Spleen (tissue), 11 donors: ENCODE data around the gene OR2D2. TPM values are rescaled to one million over a fixed set of nuclear protein-coding genes. Genes with fewer than 3 reads are reported as not detected.

ENCODE experiments used
- DNase-seq: peaks from one replicate; pipeline ENCODE4 v3.0.0-alpha.2; 2020
- H3K27ac ChIP-seq, 8 donors: fragments of 200-600 bp; sonication (generic) in 7 of 8; 1 replicate in 4 of 8; 2 replicates in 4 of 8; pipeline versions ENCODE4 v1.5.0 to v1.8.0; 2016 to 2021; ENCODE audit warnings: inconsistent platforms in 4 of 8, mild to moderate bottlenecking in 4 of 8, moderate library complexity in 1 of 8
- H3K27me3 ChIP-seq, 7 donors: fragments of 200-600 bp; sonication (generic) in 6 of 7; replicated peaks in 1 of 7; 1 replicate in 4 of 7; 2 replicates in 3 of 7; pipeline versions ENCODE4 v1.5.0 to v1.8.0; 2016 to 2021; ENCODE audit warnings: inconsistent platforms in 3 of 7, mild to moderate bottlenecking in 1 of 7
- H3K36me3 ChIP-seq, 6 donors: fragments of 200-600 bp; sonication (generic) in 5 of 6; 1 replicate in 4 of 6; 2 replicates in 2 of 6; pipeline versions ENCODE4 v1.5.0 to v1.8.0; 2016 to 2021; ENCODE audit warnings: inconsistent platforms in 2 of 6
- H3K4me1 ChIP-seq, 6 donors: fragments of 200-600 bp; sonication (generic) in 5 of 6; 1 replicate in 3 of 6; 2 replicates in 3 of 6; pipeline versions ENCODE4 v1.5.0 to v1.8.0; 2016 to 2021; ENCODE audit warnings: inconsistent platforms in 3 of 6
- H3K4me3 ChIP-seq, 8 donors: fragments of 200-600 bp; sonication (generic) in 7 of 8; 1 replicate in 4 of 8; 2 replicates in 4 of 8; pipeline versions ENCODE4 v1.5.0 to v1.8.0; 2016 to 2021; ENCODE audit warnings: inconsistent platforms in 4 of 8, mild to moderate bottlenecking in 4 of 8, moderate library complexity in 2 of 8
- H3K9me3 ChIP-seq, 8 donors: fragments of 200-600 bp; sonication (generic) in 7 of 8; 1 replicate in 4 of 8; 2 replicates in 4 of 8; pipeline versions ENCODE4 v1.5.0 to v1.8.0; 2016 to 2021; ENCODE audit warnings: inconsistent platforms in 4 of 8
- POLR2A ChIP-seq, 3 donors: fragments of 450-650 bp; IDR thresholded peaks; one replicate each; pipeline ENCODE4 v1.5.1; 2017; ENCODE audit warnings: antibody characterized with exemption in 3 of 3, mild to moderate bottlenecking in 1 of 3
- POLR2AphosphoS5 ChIP-seq, 3 donors: sonication (generic); formaldehyde crosslinking; IDR thresholded peaks; one replicate each; pipeline ENCODE4 v1.5.1; 2017; ENCODE audit warnings: antibody characterized with exemption in 3 of 3
- WGBS, 5 donors: extraction: QIAGEN DNeasy Blood & Tissue Kit in 3 of 5; methylation state at CpG; one replicate each; pipeline versions ENCODE4 v1.1.5 to v1.1.7; 2013 to 2018; 5-methylcytosine and 5-hydroxymethylcytosine counted together
- intact Hi-C: fragments of 100-400 bp; cut with DNase I; formaldehyde crosslinking; loops from one replicate; pipeline ENCODE4 v1.15.0; 2023; ENCODE audit warnings: low total_unique reads
- polyA plus RNA-seq, 3 donors: library from polyadenylated mRNA; stranded (reverse); fragments of 200-250 nt; gene quantifications; one replicate each; pipeline ENCODE4 v1.2.1, GENCODE V29; 2013
- total RNA-seq, 7 donors: library from RNA; depleted of rRNA in 3 of 7; stranded (reverse); fragments of >200 nt in 3 of 7; fragmentation: NEBNext Ultra II Directional in 4 of 7; extraction: Animal tissue kit (Norgen Biotek cat#: 25700) in 4 of 7; gene quantifications; one replicate each; pipeline versions ENCODE4 v1.1.0 to v1.2.1, GENCODE V29; 2016 to 2021
- TF ChIP-seq, protein P1 (sequence below), 11 experiments: fragments of 200-600 bp in 7 of 11; fragments of 450-650 bp in 4 of 11; sonication (generic) in 4 of 11; IDR thresholded peaks in 8 of 11; conservative IDR thresholded peaks in 3 of 11; 1 replicate in 7 of 11; 2 replicates in 4 of 11; pipeline versions ENCODE4 v1.4.0 to v1.8.0; 2016 to 2021; ENCODE audit warnings: antibody characterized with exemption in 11 of 11, inconsistent platforms in 4 of 11, mild to moderate bottlenecking in 1 of 11
- donor health status: healthy with polysubstance abuse.
- donor health status: DM: no; HTN: no; CAD: no; lungs with moderate emphysema.
- donor health status: DM: no; HTN: no; CAD: no.
- donor health status: Bipolar disorder and iron deficiency.
- donor health status: healthy.
- donor health status: DM: no; HTN: no; CAD: no.
- donor health status: DM: yes; HTN: yes; CAD: no.

The OR2D2 gene
- total and polyA plus RNA-seq, 10 donors = 0.43 to 0.94 (median 0.58) TPM; not detected in 6

DNA sequence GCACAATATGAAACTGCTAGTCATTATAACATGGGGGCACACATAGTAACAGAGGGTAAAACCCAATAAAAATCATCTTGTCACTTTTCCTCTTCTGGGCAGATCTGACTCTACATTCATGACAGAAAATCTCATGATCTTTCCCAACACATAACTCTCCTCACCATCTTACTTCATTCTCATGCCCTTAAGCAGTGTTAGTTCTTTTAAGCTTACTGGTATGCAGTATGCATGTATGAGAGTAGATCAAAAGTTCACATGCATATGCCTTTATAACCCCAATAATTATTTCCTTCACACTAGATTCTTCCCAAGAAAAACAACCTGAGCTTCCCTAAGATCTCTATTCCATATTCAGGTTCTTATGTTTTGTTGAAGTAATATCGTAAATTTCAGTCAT is 21.0 kb downstream of the OR2D2 start:
- DNase-seq = no peak
- Histone ChIP-seq H3K9me3 (no peaks in the 10 kb centered on the region), H3K4me1 (no peaks in the 10 kb centered on the region), H3K36me3 (no peaks in the 10 kb centered on the region), H3K27ac (no peak overlapping the region), H3K27me3 (no peaks in the 10 kb centered on the region), H3K4me3 (no peak overlapping the region)
- 74 to 88% (median 83%) methylated on average over 1 of the region's 1 CpG for WGBS, 5 donors
- TF ChIP-seq, protein P1, sequence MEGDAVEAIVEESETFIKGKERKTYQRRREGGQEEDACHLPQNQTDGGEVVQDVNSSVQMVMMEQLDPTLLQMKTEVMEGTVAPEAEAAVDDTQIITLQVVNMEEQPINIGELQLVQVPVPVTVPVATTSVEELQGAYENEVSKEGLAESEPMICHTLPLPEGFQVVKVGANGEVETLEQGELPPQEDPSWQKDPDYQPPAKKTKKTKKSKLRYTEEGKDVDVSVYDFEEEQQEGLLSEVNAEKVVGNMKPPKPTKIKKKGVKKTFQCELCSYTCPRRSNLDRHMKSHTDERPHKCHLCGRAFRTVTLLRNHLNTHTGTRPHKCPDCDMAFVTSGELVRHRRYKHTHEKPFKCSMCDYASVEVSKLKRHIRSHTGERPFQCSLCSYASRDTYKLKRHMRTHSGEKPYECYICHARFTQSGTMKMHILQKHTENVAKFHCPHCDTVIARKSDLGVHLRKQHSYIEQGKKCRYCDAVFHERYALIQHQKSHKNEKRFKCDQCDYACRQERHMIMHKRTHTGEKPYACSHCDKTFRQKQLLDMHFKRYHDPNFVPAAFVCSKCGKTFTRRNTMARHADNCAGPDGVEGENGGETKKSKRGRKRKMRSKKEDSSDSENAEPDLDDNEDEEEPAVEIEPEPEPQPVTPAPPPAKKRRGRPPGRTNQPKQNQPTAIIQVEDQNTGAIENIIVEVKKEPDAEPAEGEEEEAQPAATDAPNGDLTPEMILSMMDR (IDR thresholded peaks at IDR 0.05 in 8 of 11, conservative IDR thresholded peaks at IDR 0.05 in 3 of 11) = no peak
- TF ChIP-seq POLR2AphosphoS5 (IDR thresholded peaks at IDR 0.05) (no peak), POLR2A (IDR thresholded peaks at IDR 0.05) (no peak)
- intact Hi-C loops = no loop called here

- no peak for DNase-seq
- no peaks in the 10 kb centered on the region for H3K27me3 ChIP-seq
- intact Hi-C loops = no loop called here
- no peak overlapping the region for H3K27ac ChIP-seq
- no peaks in the 10 kb centered on the region for H3K36me3 ChIP-seq
- TF ChIP-seq POLR2A (IDR thresholded peaks at IDR 0.05) = no peak
- TF ChIP-seq, protein P1 (IDR thresholded peaks at IDR 0.05 in 8 of 11, conservative IDR thresholded peaks at IDR 0.05 in 3 of 11) = no peak
- no peak for TF ChIP-seq POLR2AphosphoS5 (IDR thresholded peaks at IDR 0.05)
- 79 to 96% (median 85%) methylated on average over 1 of the region's 1 CpG for WGBS, 5 donors
- H3K9me3 ChIP-seq = no peaks in the 10 kb centered on the region
- no peak overlapping the region for H3K4me3 ChIP-seq
- H3K4me1 ChIP-seq = no peaks in the 10 kb centered on the region
These were observed 27.9 kb downstream of the OR2D2 start for GRCh38 chr11:6864438-6864837.

GRCh38 chr11:6862961-6863360 is 29.3 kb downstream of the OR2D2 start, which contains the start of gene OR10A2:
TSS of gene OR10A2 (plus strand) at chr11:6863057. CDS start at chr11:6869755, 6,698 bp downstream.
- intact Hi-C loops = no loop called here
- no peaks in the 10 kb centered on the region for H3K4me1 ChIP-seq
- no peak within 1 kb of the TSS for H3K27ac ChIP-seq
- no peaks in the 10 kb centered on the region for H3K27me3 ChIP-seq
- TF ChIP-seq, protein P1 (IDR thresholded peaks at IDR 0.05 in 8 of 11, conservative IDR thresholded peaks at IDR 0.05 in 3 of 11) = no peak
- TF ChIP-seq POLR2A (IDR thresholded peaks at IDR 0.05) = no peak
- TF ChIP-seq POLR2AphosphoS5 (IDR thresholded peaks at IDR 0.05) = no peak
- no peaks in the 10 kb centered on the region for H3K36me3 ChIP-seq
- 52 to 70% (median 55%) methylated on average over 1 of the region's 1 CpG for WGBS, 5 donors
- H3K4me3 ChIP-seq = no peak within 1 kb of the TSS
- no peaks in the 10 kb centered on the region for H3K9me3 ChIP-seq
- no peak for DNase-seq

GRCh38 chr11:6856871-6857270 is 35.4 kb downstream of the OR2D2 start:
- Histone ChIP-seq H3K27me3 (no peaks in the 10 kb centered on the region), H3K36me3 (no peaks in the 10 kb centered on the region), H3K9me3 (peaks cover 0 to 25% (median 19%) of the 10 kb centered on the region in 8 donors), H3K4me3 (no peak overlapping the region), H3K4me1 (no peaks in the 10 kb centered on the region), H3K27ac (no peak overlapping the region)
- no peak for DNase-seq
- 45 to 73% (median 67%) methylated on average over 3 of the region's 3 CpGs for WGBS, 5 donors
- TF ChIP-seq POLR2AphosphoS5 (IDR thresholded peaks at IDR 0.05) = no peak
- TF ChIP-seq, protein P1 (IDR thresholded peaks at IDR 0.05 in 8 of 11, conservative IDR thresholded peaks at IDR 0.05 in 3 of 11) = no peak
- TF ChIP-seq POLR2A (IDR thresholded peaks at IDR 0.05) = no peak
- intact Hi-C loops = no loop called here
